Fibroblast of skin of right quadriceps (primary cell): ENCODE results near the gene AFAP1.

ENCODE experiments used
- DNase-seq: peaks from one replicate; pipeline ENCODE4 v3.0.0-alpha.2; 2013

AFAP1 gene

DNA sequence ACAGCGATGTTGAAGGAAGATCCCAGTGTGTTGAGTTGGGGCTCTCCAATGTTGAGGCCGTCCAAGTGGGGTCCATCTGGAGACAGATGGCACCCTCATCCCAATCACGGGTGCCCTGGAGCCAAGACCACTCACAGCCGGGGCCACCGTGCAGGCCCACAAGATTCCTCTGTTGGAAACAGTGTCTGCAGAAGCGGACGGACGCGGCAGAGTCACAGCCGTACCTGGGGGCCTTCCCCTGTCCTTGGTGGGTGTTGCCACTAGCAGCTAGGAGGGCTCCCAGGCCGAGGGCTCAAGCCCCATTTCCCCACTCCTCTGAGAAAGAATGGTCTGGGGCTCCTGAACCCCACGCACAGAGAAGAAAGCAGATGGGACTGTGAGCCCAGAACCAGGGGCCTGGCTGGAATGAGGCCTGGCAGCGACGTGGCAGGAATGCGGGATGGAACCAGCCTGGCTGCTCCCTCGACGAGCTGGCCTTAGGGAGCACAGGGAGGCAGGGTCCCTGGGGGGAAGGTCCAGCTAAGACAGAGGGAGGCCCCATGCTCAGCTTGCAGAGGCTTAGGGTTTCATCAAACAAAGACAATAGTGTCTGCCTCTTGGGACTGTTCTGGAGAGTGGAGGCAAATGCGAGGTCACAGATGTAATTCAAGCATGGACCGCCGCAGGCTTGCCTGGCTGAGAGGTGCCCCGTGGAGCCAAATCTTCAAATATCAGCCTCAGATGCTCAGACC, 228.9 kb downstream of the AFAP1 start:
- no peak for DNase-seq

- DNase-seq, result no peak
These were observed 229.5 kb downstream of the AFAP1 start for GRCh38 chr4:7710126-7710525.

DNA sequence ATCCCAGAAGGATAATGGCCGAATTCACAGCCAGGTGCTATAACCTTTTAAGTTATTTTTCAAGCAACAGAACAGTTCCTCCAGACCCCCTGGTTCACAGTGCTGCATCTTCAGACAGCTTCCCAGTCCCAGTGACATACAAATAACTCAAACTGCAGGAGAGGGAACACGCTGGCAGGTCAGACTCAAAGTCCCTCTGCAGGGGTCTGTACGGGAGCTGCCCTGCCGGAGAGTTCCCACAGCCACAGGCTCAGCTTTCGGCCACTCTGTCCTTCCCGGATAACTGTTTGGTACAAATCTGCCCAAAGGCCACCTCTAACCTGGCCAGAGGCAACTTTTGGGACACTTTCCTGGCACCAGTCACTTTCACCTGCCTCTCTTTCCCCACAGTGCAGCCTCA, 230.2 kb downstream of the AFAP1 start:
- no peak for DNase-seq

GRCh38 chr4:7708981-7709380, 230.7 kb downstream of the AFAP1 start:
- no peak for DNase-seq
